Smooth muscle cell (in vitro differentiated cells): ENCODE data around the gene DNAJC27. TPM values are rescaled to one million over a fixed set of nuclear protein-coding genes. Genes with fewer than 3 reads are reported as not detected.

Experiments used
- DNase-seq: peaks from one replicate; lab custom pipeline; 2025; ENCODE audit not compliant: unreplicated experiment; lab: John Stamatoyannopoulos, UW
- H2AFZ ChIP-seq: fragments of 200-600 bp; sonication (generic); 2 replicates; pipeline ENCODE4 v1.6.0; 2016; ENCODE audit warnings: antibody characterized with exemption, low read depth, mild to moderate bottlenecking
- H3F3A ChIP-seq: fragments of 200-600 bp; sonication (generic); 2 replicates; pipeline ENCODE4 v1.6.0; 2017; ENCODE audit warnings: antibody characterized with exemption, low read depth
- H3K27ac ChIP-seq: fragments of 200-600 bp; sonication (generic); 2 replicates; pipeline ENCODE4 v1.5.1; 2016; ENCODE audit warnings: low read depth, mild to moderate bottlenecking
- H3K27me3 ChIP-seq: fragments of 200-600 bp; sonication (generic); 2 replicates; pipeline ENCODE4 v1.6.1; 2016; ENCODE audit warnings: low read depth, mild to moderate bottlenecking
- H3K36me3 ChIP-seq: fragments of 200-600 bp; sonication (generic); 2 replicates; pipeline ENCODE4 v1.5.1; 2016; ENCODE audit warnings: low read depth
- H3K4me1 ChIP-seq: fragments of 200-600 bp; sonication (generic); 2 replicates; pipeline ENCODE4 v1.5.1; 2016; ENCODE audit warnings: low read depth
- H3K4me2 ChIP-seq: fragments of 200-600 bp; sonication (generic); 2 replicates; pipeline ENCODE4 v1.6.0; 2016; ENCODE audit warnings: mild to moderate bottlenecking
- H3K4me3 ChIP-seq: fragments of 200-600 bp; sonication (generic); 2 replicates; pipeline ENCODE4 v1.5.1; 2016; ENCODE audit warnings: mild to moderate bottlenecking
- H3K79me2 ChIP-seq: fragments of 200-600 bp; sonication (generic); 2 replicates; pipeline ENCODE4 v1.6.0; 2016; ENCODE audit warnings: low read depth, mild to moderate bottlenecking
- H3K9ac ChIP-seq: fragments of 200-600 bp; sonication (generic); 2 replicates; pipeline ENCODE4 v1.6.0; 2016; ENCODE audit warnings: low read depth
- H3K9me3 ChIP-seq: fragments of 200-600 bp; sonication (generic); replicated peaks from 2 replicates; pipeline ENCODE4 v1.5.1; 2016; ENCODE audit warnings: low read depth
- H4K20me1 ChIP-seq: fragments of 200-600 bp; sonication (generic); 2 replicates; pipeline ENCODE4 v1.6.0; 2016; ENCODE audit warnings: low read depth
- WGBS: methylation state at CpG from one replicate; pipeline ENCODE4 v1.1.7; 2016; ENCODE audit warnings: low lambda C conversion rate; 5-methylcytosine and 5-hydroxymethylcytosine counted together
- polyA plus RNA-seq: library from polyadenylated mRNA; unstranded; fragments of >200 nt; fragmentation: Nextera tagmentation; extraction: Ambion mirVana; gene quantifications from 2 replicates; pipeline ENCODE4 v1.2.1, GENCODE V29; 2016
- total RNA-seq: library from RNA; depleted of rRNA; stranded (reverse); fragments of >200 nt; gene quantifications from 2 replicates; pipeline ENCODE4 v1.2.3, GENCODE V29; 2014
- TF ChIP-seq, protein P1 (sequence below): fragments of 200-600 bp; sonication (generic); IDR thresholded peaks from 2 replicates; pipeline ENCODE4 v1.5.1; 2017; ENCODE audit warnings: borderline replicate concordance, mild to moderate bottlenecking, antibody characterized with exemption; ENCODE audit not compliant: insufficient read depth, poor library complexity, severe bottlenecking

DNAJC27 gene
- total and polyA plus RNA-seq, 2 experiments from 2014 or later = 1.4 to 4.4 TPM

DNA sequence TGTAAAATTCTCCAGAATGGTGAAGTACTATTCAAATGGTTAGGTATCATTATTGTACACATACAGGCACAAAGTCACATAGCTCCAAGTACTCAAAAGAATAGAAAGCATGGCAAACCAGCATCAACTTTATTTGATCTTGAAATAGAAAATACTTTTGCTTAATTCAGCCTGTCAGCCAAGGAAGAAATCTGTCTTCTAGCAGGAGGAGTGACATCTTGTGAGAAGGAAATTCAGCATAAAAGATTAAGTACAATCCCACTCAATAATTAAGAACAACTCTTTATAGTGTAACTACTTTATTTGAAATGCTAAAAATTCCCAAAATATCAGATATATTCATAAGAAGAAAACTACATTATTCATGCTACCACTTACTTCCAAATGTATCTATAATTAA is 15.8 kb downstream of the DNAJC27 start:
- TF ChIP-seq, protein P1, sequence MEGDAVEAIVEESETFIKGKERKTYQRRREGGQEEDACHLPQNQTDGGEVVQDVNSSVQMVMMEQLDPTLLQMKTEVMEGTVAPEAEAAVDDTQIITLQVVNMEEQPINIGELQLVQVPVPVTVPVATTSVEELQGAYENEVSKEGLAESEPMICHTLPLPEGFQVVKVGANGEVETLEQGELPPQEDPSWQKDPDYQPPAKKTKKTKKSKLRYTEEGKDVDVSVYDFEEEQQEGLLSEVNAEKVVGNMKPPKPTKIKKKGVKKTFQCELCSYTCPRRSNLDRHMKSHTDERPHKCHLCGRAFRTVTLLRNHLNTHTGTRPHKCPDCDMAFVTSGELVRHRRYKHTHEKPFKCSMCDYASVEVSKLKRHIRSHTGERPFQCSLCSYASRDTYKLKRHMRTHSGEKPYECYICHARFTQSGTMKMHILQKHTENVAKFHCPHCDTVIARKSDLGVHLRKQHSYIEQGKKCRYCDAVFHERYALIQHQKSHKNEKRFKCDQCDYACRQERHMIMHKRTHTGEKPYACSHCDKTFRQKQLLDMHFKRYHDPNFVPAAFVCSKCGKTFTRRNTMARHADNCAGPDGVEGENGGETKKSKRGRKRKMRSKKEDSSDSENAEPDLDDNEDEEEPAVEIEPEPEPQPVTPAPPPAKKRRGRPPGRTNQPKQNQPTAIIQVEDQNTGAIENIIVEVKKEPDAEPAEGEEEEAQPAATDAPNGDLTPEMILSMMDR = no peak
- no peak overlapping the region for H3K27ac ChIP-seq
- H3K27me3 ChIP-seq = no peaks in the 10 kb centered on the region
- no peak overlapping the region for H3K9ac ChIP-seq
- no peak overlapping the region for H3K4me2 ChIP-seq
- H3K9me3 ChIP-seq = peaks cover 9% of the 10 kb centered on the region
- H3K79me2 ChIP-seq = no peaks in the 10 kb centered on the region
- H4K20me1 ChIP-seq = no peaks in the 10 kb centered on the region
- no peaks in the 10 kb centered on the region for H3F3A ChIP-seq
- H2AFZ ChIP-seq = no peak overlapping the region
- no peaks in the 10 kb centered on the region for H3K4me1 ChIP-seq
- DNase-seq = no peak
- H3K36me3 ChIP-seq = peaks cover 39% of the 10 kb centered on the region
- H3K4me3 ChIP-seq = no peak overlapping the region

DNA sequence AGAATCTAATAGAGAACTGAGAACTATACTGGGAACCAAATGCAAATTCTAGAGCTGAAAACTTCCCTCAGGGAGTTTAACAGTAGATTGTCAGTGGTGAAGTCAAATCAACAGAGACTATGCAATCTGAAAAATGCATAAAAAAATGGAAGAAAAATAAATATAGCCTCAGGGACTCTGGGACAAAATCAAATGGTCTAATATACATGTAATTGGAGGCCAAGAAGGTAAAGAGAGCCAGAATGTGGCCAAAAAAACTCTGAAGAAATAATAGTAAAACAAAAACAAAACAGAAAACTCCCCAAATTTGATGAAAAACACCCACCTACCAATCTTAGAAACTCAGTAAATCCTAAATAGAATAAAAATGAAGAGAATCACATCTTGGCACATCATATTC is 16.5 kb downstream of the DNAJC27 start:
- H3F3A ChIP-seq = no peaks in the 10 kb centered on the region
- no peaks in the 10 kb centered on the region for H4K20me1 ChIP-seq
- TF ChIP-seq, protein P1 = no peak
- no peak for DNase-seq
- H3K9ac ChIP-seq = no peak overlapping the region
- no peak overlapping the region for H3K27ac ChIP-seq
- no peak overlapping the region for H3K4me2 ChIP-seq
- no peak overlapping the region for H3K4me3 ChIP-seq
- no peaks in the 10 kb centered on the region for H3K79me2 ChIP-seq
- H3K36me3 ChIP-seq = peaks cover 39% of the 10 kb centered on the region
- H2AFZ ChIP-seq = no peak overlapping the region
- no peaks in the 10 kb centered on the region for H3K4me1 ChIP-seq
- peaks cover 9% of the 10 kb centered on the region for H3K9me3 ChIP-seq
- H3K27me3 ChIP-seq = no peaks in the 10 kb centered on the region

DNA sequence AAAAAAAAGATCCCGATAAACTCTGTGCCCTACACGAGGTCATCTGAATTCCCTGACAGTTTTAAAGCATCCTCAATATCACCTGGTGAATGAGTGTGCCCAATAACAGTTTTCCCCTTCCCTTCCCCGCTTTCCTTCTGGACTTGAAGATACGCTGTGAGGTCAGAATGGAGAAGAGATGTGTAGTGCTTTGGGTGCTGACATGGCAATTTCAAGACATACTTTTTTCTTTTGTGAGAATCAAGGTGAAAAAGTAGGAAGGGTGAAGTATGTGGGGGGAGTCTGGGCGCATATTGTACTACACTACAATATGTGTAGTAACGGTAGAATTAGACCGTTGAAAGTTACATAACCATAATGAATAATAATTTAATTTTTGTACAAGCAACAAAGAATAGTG is 21.7 kb downstream of the DNAJC27 start:
- TF ChIP-seq, protein P1 = no peak
- Histone ChIP-seq H3K27me3 (no peaks in the 10 kb centered on the region), H3K79me2 (no peaks in the 10 kb centered on the region), H3F3A (no peaks in the 10 kb centered on the region), H3K4me2 (no peak overlapping the region), H3K36me3 (peaks cover 4% of the 10 kb centered on the region), H4K20me1 (no peaks in the 10 kb centered on the region), H3K4me3 (no peak overlapping the region), H3K9me3 (peaks cover 2% of the 10 kb centered on the region), H3K4me1 (no peaks in the 10 kb centered on the region), H2AFZ (no peak overlapping the region), H3K27ac (no peak overlapping the region), H3K9ac (no peak overlapping the region)
- DNase-seq = no peak
- WGBS = 97% methylated on average over 7 of the region's 7 CpGs

DNA sequence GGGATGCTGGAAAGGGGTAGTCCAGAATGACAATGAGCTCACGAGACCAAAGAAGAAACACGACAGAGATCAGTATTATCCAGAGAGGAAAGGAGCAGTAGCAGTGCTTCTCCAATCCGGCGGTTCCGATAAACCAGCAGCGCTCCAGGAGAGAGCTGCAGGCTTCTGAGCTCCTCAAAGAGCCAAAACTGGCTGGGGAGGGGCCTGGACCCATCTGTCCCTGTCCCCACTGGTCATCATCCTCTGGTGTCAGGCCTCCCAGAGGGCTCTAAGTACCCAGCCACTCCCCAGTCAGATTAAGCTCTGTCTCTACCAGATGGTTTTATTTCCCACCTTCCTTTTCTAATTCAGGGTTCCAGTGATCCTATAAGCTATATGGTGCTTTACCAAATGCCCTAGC is 23.2 kb downstream of the DNAJC27 start:
- Histone ChIP-seq H2AFZ (no peak overlapping the region), H3K36me3 (no peaks in the 10 kb centered on the region), H4K20me1 (no peaks in the 10 kb centered on the region), H3K9me3 (no peaks in the 10 kb centered on the region), H3K4me2 (no peak overlapping the region), H3K79me2 (no peaks in the 10 kb centered on the region), H3K4me3 (no peak overlapping the region), H3K9ac (no peak overlapping the region), H3K27me3 (no peaks in the 10 kb centered on the region), H3K4me1 (no peaks in the 10 kb centered on the region), H3K27ac (no peak overlapping the region), H3F3A (no peaks in the 10 kb centered on the region)
- DNase-seq = no peak
- TF ChIP-seq, protein P1 = no peak
- WGBS = 98% methylated on average over 6 of the region's 6 CpGs
